K562 (cell line): Measurements from ENCODE around the gene CALR3.

Experiments
- ERF ChIP-seq: fragments of 450-650 bp; formaldehyde crosslinking; IDR thresholded peaks from 2 replicates; pipeline ENCODE4 v1.4.0; 2020; ENCODE audit warnings: mild to moderate bottlenecking, mixed read lengths
- ETS1 ChIP-seq: conservative IDR thresholded peaks from 2 replicates; pipeline ENCODE4 v1.6.1; 2011; ENCODE audit warnings: low read depth, mild to moderate bottlenecking, low read length; ENCODE audit not compliant: control insufficient read depth
- HOXB6 ChIP-seq: fragments of 250-450 bp; sonication (Bioruptor Pico); IDR thresholded peaks from 2 replicates; pipeline ENCODE4 v1.5.1; 2022; ENCODE audit warnings: mild to moderate bottlenecking, borderline replicate concordance
- NR3C1 ChIP-seq: sonication (generic); formaldehyde crosslinking; IDR thresholded peaks from 2 replicates; pipeline ENCODE4 v1.8.1; 2022; ENCODE audit warnings: missing genetic modification reagents
- PCBP1 ChIP-seq: fragments of 200-400 bp; formaldehyde crosslinking; IDR thresholded peaks from 2 replicates; pipeline ENCODE4 v1.6.1; 2018; ENCODE audit warnings: mild to moderate bottlenecking, low read depth, low read length; ENCODE audit not compliant: poor library complexity, severe bottlenecking
- SIN3A ChIP-seq, 2 experiments: fragments of 150-350 bp in 1 of 2; IDR thresholded peaks; 2 replicates each; pipeline ENCODE4 v1.6.1; 2011 to 2016; ENCODE audit warnings: borderline replicate concordance in 2 of 2, low read depth in 2 of 2, low read length in 2 of 2, mild to moderate bottlenecking in 2 of 2, moderate library complexity in 2 of 2; ENCODE audit not compliant: control insufficient read depth in 1 of 2
- STAT6 ChIP-seq: sonication (generic); formaldehyde crosslinking; IDR thresholded peaks from 2 replicates; pipeline ENCODE4 v1.8.1; 2023; ENCODE audit warnings: mild to moderate bottlenecking, missing genetic modification reagents
- TCF7L2 ChIP-seq: fragments of 150-350 bp; IDR thresholded peaks from 2 replicates; pipeline ENCODE4 v1.6.1; 2016; ENCODE audit warnings: low read depth, mild to moderate bottlenecking, low read length, moderate library complexity

GRCh38 chr19:16477311-16477710, 18.7 kb downstream of the CALR3 start:
- TF ChIP-seq TCF7L2: no peak
- no peak for TF ChIP-seq NR3C1 (CRISPR knock-in tag)
- no peak for TF ChIP-seq HOXB6 (CRISPR knock-in tag)
- no peak for TF ChIP-seq PCBP1
- no peak for TF ChIP-seq ERF (CRISPR knock-in tag)
- TF ChIP-seq ETS1: no peak
- no peak for TF ChIP-seq SIN3A (IDR thresholded peaks at IDR 0.05; ENCODE audit: borderline replicate concordance in 2 of 2, control insufficient read depth in 1 of 2, low read depth in 2 of 2, low read length in 2 of 2)
- TF ChIP-seq STAT6: no peak
